GM18907 (cell line): ENCODE data around the gene INO80E.

Experiments
- ATAC-seq: cut with Tn5 transposase; IDR thresholded peaks from one replicate; pipeline ENCODE4 v1.9.1; 2021; ENCODE audit warnings: mild to moderate bottlenecking, moderate library complexity; ENCODE audit not compliant: unreplicated experiment

Gene INO80E

GRCh38 chr16:29975134-29975538, 20.9 kb upstream of the INO80E start:
- ATAC-seq: no peak

GRCh38 chr16:29975811-29976511, 20.1 kb upstream of the INO80E start:
- no peak for ATAC-seq

- no peak for ATAC-seq
Measured at GRCh38 chr16:29977063-29977825, 18.8 kb upstream of the INO80E start.

GRCh38 chr16:29978081-29978480, 18.0 kb upstream of the INO80E start:
- no peak for ATAC-seq

- no peak for ATAC-seq
Measured at GRCh38 chr16:29978564-29979270, 17.3 kb upstream of the INO80E start.

GRCh38 chr16:29982560-29983419, 13.3 kb upstream of the INO80E start:
- no peak for ATAC-seq

- no peak for ATAC-seq
Measured at GRCh38 chr16:29983420-29984136, 12.5 kb upstream of the INO80E start.

- ATAC-seq: no peak
Measured at GRCh38 chr16:29984137-29984763, 11.8 kb upstream of the INO80E start.

GRCh38 chr16:29984764-29985147, 11.3 kb upstream of the INO80E start:
- ATAC-seq: no peak

GRCh38 chr16:29985271-29985811, 10.7 kb upstream of the INO80E start:
- ATAC-seq: no peak

- ATAC-seq: no peak
Measured at GRCh38 chr16:29986231-29986630, 9.8 kb upstream of the INO80E start.

- no peak for ATAC-seq
Measured at GRCh38 chr16:29986931-29987330, 9.1 kb upstream of the INO80E start.

- ATAC-seq: no peak
Measured at GRCh38 chr16:29987371-29988085, 8.5 kb upstream of the INO80E start.

- no peak for ATAC-seq
Measured at GRCh38 chr16:29988346-29989075, 7.5 kb upstream of the INO80E start.

GRCh38 chr16:29989111-29989858, 6.8 kb upstream of the INO80E start:
- no peak for ATAC-seq

GRCh38 chr16:29990034-29990433, 6.0 kb upstream of the INO80E start:
- ATAC-seq: no peak

- ATAC-seq: no peak
Measured at GRCh38 chr16:29990883-29991570, 5.0 kb upstream of the INO80E start.
